LNCaP clone FGC (cell line): ENCODE results near the gene SAMD4A.

ENCODE experiments used
- DNase-seq: peaks from one replicate; pipeline ENCODE4 v3.0.0-alpha.2; 2011; ENCODE audit warnings: low read depth
- H3K4me3 ChIP-seq: 2 replicates; pipeline ENCODE4 v1.5.1; 2011; ENCODE audit warnings: mild to moderate bottlenecking, low read depth, low read length, control low read depth
- TF ChIP-seq, protein P1 (sequence below): IDR thresholded peaks from 2 replicates; pipeline ENCODE4 v1.5.1; 2012; ENCODE audit warnings: mild to moderate bottlenecking; ENCODE audit not compliant: control insufficient read depth, insufficient read depth; ENCODE audit errors: extremely low read depth

Gene SAMD4A

DNA sequence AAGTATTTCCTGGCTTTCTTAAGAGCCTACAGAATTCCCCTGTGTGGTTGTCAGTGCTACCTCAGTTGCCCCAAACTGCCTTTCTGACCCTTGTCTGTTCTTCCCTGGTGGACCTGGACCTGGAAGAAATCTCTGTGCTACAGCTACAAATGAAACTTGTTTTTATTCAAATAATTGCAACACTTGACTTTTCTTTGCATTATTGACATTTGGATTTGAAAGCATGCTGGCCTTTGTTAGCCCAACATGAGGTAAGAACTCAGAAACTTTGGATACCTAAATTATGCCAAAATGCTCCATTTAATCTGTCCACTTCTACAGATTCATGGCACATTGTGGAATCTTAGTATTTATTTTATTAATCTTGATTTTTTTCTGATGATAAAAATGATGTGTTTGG lies 142.9 kb downstream of the SAMD4A start:
- H3K4me3 ChIP-seq = no peak overlapping the region
- TF ChIP-seq, protein P1, sequence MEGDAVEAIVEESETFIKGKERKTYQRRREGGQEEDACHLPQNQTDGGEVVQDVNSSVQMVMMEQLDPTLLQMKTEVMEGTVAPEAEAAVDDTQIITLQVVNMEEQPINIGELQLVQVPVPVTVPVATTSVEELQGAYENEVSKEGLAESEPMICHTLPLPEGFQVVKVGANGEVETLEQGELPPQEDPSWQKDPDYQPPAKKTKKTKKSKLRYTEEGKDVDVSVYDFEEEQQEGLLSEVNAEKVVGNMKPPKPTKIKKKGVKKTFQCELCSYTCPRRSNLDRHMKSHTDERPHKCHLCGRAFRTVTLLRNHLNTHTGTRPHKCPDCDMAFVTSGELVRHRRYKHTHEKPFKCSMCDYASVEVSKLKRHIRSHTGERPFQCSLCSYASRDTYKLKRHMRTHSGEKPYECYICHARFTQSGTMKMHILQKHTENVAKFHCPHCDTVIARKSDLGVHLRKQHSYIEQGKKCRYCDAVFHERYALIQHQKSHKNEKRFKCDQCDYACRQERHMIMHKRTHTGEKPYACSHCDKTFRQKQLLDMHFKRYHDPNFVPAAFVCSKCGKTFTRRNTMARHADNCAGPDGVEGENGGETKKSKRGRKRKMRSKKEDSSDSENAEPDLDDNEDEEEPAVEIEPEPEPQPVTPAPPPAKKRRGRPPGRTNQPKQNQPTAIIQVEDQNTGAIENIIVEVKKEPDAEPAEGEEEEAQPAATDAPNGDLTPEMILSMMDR = no peak
- DNase-seq = no peak

DNA sequence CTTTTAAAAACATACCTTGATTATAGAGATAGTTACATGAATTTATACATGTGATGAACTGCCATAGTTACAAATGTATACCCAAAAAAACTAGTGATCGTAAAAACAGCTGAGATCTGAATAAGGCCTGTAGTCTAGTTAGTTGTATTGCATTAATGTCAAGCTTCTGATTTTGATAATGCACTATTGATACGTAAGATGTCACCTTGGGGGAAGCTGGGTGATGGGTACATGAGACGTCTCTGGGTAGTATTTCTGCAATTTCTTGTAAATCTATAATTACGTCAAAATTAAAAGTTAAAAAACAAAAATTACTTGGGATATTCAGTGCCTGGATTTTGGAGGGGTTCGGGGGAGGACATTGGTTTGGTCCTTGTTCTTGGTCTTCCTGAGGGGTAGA lies 144.4 kb downstream of the SAMD4A start:
- H3K4me3 ChIP-seq = no peak overlapping the region
- TF ChIP-seq, protein P1 = no peak
- no peak for DNase-seq

DNA sequence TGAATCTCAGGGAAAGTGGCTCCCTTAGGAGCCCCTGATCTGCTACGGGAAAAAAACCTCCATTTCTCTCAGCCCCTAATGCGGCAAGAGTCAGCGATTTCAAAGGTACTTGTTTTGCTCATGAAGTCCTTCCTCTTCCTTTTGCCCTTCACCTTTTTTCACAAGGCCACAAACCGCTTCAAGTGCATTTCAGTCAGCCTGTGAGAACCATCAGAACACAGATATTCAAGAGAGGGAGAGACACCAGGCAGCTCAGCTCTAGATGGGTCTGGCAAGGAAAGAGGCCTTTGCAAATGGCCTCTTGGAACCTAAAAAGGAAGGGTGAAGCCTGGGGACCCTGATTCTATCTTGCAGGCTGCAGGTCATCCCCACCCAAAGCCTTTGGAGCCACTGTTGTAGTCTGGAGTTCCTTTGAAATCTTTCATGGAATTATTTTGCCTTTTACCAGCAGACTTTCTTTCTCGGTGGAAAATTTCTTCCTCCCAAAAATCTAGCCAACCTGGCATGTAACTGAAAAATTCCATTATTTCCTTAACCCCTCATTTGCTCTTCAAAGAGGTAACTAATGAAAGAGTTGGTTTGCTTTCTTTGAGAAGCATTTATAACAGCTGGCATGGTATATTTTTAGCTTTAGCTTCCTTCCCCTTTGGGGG lies 145.0 kb downstream of the SAMD4A start:
- DNase-seq = no peak
- TF ChIP-seq, protein P1 = no peak
- H3K4me3 ChIP-seq = no peak overlapping the region

DNA sequence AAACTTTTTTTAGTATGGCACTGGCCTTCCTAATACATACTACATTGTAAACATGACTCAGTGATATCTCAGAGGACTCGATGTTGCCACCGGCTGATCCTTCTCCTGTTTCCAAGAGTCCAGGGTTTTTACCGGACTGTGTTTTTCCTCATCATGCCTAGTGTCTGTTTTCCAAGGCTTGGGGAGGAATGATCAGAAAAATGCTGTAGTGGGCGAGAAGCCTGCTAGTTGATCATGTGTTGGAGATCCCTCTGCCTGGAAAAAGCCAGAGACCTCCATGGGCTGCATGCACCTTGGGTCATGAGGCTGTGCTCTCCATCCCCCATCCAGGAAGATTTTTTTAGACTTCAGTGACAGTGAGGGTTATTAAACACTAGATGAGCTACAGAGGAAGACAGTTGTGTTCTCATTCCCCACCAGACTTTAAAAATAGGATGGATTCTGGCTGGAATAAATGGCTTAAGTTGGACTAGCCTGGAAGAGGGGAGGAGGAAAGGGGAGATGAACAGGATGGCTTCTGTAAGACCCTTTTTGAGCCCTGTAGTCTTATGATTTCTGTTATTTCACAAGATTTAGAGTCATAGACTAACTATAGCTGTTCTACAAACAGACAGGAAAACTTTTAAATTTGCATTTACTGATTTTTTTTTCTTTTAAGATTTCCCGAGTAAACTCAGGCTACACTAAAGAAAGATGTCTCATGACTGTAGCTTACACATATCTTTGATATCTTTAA lies 145.7 kb downstream of the SAMD4A start:
- DNase-seq = no peak
- no peak overlapping the region for H3K4me3 ChIP-seq
- TF ChIP-seq, protein P1 = no peak

DNA sequence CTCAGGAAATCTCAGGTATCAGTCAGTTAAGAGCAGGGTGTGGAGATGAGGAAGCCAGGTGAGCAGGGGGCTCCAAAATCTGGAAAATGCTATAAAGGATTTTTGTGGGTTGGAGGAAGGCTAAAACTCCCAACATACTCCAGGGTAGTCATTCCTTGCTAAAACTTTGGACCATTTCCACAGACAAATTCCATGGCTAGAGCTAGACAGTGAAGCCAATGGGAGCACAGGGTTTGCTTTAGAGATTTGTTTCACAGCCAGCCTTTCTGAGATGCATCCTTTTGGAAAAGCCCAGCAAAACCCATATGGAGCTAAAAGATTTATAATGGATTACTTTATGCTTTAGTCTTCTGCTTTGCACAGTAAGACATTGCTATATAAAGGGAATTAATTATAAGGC lies 146.5 kb downstream of the SAMD4A start:
- DNase-seq = no peak
- TF ChIP-seq, protein P1 = no peak
- no peak overlapping the region for H3K4me3 ChIP-seq

DNA sequence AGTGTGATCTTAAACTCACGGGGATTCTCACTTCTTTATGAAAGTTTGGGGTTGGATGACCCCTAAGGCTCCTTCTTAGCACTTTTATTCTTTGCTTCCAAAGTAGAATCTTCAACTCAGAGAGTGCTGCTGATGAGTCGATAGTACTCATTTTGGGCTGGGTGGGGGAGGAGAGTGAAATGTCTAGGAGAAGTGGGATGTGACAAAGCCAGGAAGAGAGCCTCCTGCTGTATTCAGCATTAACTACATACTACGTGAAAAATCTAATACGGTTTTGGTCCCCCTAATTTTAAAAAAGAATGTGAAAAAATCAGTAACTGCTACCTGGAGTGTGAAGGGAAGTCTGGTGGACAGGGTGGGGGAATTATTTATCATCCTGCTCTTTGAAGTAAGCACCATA lies 148.3 kb downstream of the SAMD4A start:
- TF ChIP-seq, protein P1 = no peak
- no peak overlapping the region for H3K4me3 ChIP-seq
- DNase-seq = no peak
